ENCODE data around the gene CHST11. TPM values are rescaled to one million over a fixed set of nuclear protein-coding genes. Genes with fewer than 3 reads are reported as not detected.

CHST11 gene
- polyA plus RNA-seq, 4 donors: 6.6 to 8.7 (median 7.2) TPM

DNA sequence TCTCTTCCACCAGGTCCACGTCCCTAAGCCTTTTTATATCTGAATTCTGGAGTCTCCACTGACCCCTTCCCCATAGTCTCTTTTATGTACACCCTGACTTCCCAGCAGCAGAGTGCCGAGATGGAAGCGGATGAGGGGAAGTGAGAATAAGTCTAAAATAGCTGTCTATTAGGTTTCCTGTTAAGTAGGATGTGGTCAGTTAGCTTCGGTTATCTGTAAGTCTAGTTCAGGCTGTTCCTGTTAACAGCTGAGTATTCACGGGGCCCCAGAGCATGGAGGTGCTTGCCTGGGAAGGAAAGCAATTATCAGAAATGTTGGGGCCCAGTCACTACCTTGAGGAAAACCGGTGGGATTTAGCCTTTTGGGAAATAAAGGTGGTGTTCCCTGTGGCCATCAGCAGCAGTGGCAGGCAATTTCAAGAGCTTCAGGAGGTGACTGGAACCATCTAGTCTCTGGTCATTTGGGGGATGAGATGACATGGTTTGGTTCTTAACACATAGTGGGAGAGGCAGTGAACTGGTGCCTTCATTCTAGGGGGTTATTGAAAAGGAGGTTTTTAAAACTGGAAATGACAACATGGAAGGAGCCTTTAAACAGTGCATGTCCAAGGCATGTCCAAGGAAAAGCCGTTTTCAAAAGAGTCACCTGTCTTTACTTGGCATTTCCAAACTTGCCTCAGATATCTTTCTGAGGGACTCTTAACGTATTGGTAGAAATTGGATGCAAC is 21.8 kb downstream of the CHST11 start:
- no peak for DNase-seq (ENCODE audit: low read depth in 4 of 4, low spot score in 2 of 4)

GRCh38 chr12:104479123-104479662 is 22.4 kb downstream of the CHST11 start:
- DNase-seq (ENCODE audit: low read depth in 4 of 4, low spot score in 2 of 4): no peak

DNA sequence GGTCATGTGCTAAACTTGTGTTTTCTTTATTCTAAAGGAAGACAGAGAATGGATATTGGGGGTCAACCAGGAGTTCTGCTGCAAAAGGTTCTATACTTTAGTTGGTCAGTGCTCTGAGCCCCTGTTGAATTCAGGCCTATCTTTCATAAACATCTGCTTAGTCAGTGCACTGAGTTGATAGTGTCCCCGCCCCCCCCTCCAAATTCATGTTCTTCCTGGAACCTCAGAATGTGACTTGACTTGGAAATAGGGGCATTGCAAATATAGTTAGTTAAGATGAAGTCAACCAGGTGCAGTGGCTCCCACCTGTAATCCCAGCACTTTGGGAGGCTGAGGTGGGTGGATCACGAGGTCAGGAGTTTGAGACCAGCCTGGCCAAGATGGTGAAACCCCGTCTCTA is 23.3 kb downstream of the CHST11 start:
- no peak for DNase-seq (ENCODE audit: low read depth in 4 of 4, low spot score in 2 of 4)

- DNase-seq (ENCODE audit: low read depth in 4 of 4, low spot score in 2 of 4): no peak
Observed at GRCh38 chr12:104480826-104481440, 24.2 kb downstream of the CHST11 start.

DNA sequence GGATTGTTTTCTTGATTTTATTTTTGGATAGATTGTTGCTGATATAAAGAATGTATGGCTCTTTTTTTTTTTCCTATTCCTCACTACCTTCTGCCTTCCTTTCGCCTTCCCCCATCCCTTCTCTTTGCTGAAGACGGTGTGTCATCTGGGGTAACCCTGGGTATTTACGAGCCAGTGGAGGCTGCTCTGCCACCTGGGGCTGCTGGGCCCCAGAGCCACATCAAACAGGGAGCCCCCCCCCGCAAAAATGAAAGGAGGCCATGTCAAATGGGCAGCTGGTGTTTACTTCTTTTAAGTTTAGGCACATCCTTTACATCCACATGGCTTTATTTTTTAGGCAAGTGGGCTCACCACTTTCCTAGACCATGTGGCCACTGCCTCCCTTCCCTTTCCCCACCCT is 25.4 kb downstream of the CHST11 start:
- DNase-seq (ENCODE audit: low read depth in 4 of 4, low spot score in 2 of 4): no peak

GRCh38 chr12:104482748-104483147 is 26.0 kb downstream of the CHST11 start:
- no peak for DNase-seq (ENCODE audit: low read depth in 4 of 4, low spot score in 2 of 4)

DNA sequence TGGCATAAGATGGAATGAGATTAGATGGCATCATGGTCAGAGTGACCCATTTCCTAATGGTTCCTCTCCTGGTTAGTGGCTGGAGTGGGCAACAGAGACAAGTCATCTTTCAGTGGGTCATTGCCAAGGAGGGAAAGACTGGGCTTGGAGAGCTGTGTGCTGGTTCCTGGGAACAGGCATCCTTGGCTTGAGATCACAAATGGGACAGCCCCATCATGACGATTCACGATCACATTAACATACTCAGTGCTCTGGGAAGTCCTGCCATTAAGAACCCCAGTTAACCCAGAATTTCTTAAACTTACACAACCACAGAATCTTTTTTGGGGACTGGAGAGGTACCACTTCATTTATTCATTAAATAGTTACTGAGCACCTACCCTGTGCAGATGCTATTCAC is 27.3 kb downstream of the CHST11 start:
- DNase-seq (ENCODE audit: low read depth in 4 of 4, low spot score in 2 of 4): no peak

DNA sequence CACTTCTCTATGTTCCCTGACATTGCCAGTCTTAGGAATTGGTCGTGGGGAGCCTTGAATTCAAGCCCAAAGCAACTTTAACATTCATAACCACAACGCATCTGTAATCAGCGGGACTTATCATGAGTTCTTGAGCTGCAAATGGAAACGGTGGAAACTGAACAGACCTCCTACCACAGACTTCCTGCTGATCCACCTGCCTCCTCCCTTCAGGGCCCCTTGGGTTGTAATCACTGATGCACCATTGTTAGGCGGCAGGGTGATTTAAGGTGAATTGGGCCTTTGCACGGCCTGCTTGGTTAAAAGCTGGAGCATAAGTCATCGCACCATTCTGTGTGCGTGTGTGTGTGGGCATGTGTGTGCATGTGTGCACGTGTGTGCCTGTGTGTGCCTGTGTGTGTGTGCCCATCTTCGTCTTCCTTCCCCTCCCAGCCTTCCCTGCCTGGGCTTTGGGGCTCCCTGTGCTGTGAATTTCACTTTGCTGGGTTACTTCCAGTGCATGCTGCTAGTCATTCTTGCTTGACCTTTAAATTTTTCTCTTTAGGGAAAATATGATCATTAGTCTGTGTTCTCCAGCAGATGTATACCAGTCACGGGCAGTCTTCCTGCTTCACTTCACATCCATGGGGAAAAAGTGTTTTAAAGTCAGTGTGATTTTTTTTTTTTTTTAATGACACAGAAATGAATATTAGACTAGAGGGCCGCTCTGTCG is 29.1 kb downstream of the CHST11 start:
- DNase-seq (ENCODE audit: low read depth in 4 of 4, low spot score in 2 of 4): no peak

- DNase-seq (ENCODE audit: low read depth in 4 of 4, low spot score in 2 of 4): no peak
Observed at GRCh38 chr12:104486363-104486750, 29.6 kb downstream of the CHST11 start.

DNA sequence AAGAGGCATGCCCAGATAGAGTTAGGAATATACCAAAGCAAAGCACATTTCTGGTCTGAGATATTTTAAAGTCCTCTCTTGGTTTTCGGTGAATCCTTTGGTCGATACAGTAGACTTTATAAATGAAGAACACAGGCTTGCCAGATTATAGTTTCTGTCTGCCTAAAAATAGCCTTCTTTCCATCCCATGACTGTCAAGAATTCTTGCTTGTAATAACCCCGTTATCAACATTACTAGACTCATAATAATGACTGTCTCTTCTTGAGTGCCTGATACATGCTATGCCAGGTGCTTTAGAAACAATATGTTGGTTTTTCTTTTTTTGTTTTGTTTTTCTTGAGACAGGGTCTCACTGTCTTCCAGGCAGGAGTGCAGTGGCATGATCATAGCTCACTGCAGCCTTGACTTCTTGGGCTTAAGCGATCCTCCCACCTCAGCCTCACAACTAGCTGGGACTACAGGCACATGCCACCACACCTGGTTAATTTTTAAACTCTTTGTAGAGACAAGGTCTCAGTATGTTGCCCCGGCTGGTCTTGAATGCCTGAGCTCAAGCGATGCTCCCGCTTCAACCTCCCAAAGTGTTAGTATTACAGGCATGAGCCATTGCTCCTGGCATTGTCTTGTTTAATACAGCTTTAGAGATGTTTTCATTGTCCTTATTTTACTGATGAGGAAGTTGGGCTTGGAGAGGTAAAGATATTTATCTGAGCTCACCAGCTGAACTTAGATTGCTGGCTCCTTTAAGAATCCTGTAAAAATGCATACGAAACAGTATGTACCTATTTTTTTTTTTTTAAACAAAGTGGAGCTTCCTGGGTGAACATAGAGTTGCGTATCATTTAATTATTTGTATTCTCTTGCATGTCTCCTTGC is 30.4 kb downstream of the CHST11 start:
- no peak for DNase-seq (ENCODE audit: low read depth in 4 of 4, low spot score in 2 of 4)

DNA sequence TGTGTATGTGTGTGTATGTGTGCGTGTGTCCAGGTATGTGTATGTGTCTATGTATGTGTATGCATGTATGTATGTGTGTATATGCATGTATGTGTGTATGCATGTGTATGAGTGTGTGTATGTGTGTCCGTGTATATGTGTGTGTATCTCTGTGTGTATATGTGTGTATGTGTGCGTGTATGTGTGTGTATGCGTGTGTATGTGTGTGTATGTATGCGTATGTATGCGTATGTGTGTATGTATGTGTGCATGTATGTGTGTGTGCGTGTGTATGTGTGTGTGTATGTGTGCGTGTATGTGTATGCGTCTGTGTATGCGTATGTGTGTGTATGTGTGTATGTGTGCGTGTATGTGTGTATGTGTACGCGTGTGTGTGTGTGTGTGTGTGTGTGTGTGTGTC is 31.6 kb downstream of the CHST11 start:
- DNase-seq (ENCODE audit: low read depth in 4 of 4, low spot score in 2 of 4): no peak

DNA sequence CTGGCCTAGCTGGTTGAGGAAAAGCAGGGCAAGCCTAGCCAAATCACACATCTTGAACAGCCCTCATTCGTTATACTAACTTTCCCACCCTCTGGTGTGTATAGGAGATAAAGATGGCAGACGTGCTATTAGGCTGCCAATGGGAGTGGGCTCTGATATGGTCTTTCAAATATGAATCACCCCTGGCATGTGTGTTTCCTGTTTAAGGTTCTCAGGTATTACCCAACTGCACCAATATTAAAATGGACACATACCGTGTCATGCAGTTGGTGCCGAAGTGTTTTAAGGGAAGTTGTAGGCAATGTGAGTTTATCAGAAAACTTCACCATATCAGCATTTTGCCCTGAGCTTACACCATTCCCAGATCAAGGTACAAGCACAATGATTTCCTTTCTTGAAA is 33.4 kb downstream of the CHST11 start:
- DNase-seq (ENCODE audit: low read depth in 4 of 4, low spot score in 2 of 4): no peak

GRCh38 chr12:104490850-104491249 is 34.1 kb downstream of the CHST11 start:
- DNase-seq (ENCODE audit: low read depth in 4 of 4, low spot score in 2 of 4): no peak

DNA sequence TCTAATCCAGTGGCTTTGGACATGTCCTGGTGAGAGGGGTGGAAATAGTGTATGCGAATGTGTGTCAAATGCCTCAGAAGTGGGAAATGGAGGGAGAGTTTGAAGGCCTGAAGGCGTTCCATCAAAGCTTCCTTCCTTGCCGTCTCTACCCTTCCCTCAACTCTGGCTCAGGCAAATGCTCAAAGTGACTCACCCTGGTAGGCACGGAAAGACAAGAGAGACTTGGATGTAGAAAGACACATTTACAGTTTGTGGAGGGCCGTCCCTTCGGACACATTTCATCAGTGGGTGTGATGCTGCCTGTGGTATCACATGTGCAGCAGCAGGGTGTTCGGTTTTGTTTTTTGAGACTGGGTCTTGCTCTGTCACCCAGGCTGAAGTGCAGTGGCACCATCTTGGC is 36.7 kb downstream of the CHST11 start:
- no peak for DNase-seq (ENCODE audit: low read depth in 4 of 4, low spot score in 2 of 4)

DNA sequence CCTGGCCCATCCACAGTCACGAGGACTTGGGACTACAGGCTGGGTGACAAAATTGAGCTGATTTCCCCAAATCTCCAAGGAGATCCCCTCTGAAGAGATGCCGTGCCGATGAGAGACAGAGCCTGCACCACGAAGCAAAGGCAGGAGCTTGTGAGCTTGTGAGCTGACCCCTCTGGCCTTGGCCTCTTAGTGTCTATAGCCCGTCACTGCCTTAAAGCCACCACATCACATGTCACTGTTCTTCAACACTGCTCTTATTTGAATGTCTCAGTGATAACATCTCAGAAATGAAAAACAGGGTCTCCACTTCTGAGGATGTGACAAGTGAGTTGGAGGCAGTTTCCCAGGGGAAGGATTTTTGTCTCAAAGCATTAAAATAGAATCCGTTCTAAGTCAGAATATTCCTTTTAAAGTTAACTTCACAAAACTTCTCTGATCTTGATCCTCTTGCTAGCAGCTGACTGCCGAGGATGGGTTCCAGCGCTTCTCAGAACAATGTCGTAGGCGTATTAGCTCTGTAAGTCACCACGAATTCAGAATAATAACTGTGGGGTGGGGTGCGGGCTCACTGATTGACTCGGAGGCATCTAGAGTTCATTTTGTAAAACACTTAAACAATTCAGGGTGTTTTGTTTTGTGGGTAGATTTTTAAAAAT is 37.5 kb downstream of the CHST11 start:
- no peak for DNase-seq (ENCODE audit: low read depth in 4 of 4, low spot score in 2 of 4)

- no peak for DNase-seq (ENCODE audit: low read depth in 4 of 4, low spot score in 2 of 4)
Observed at GRCh38 chr12:104494793-104495158, 38.0 kb downstream of the CHST11 start.

GRCh38 chr12:104495786-104496185 is 39.0 kb downstream of the CHST11 start:
- DNase-seq (ENCODE audit: low read depth in 4 of 4, low spot score in 2 of 4): no peak

DNA sequence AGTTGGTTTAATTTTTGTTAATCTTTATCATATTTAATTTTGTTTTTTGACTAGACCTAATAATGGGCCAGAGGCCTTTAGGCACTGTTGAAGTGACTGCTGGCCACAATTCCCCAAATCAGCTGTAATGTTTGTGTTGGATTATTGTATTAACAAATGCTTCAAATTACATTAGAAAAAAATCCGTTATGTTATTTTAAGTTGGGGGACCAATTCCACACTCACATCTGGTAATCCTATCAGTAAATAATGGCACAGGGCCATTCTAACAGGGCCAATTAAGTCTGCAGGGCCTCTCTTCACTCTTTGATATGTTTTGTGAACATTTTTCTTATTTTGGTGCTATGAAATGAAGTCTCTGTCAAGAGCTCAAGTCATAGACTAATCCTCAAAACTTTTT is 39.6 kb downstream of the CHST11 start:
- no peak for DNase-seq (ENCODE audit: low read depth in 4 of 4, low spot score in 2 of 4)

- DNase-seq (ENCODE audit: low read depth in 4 of 4, low spot score in 2 of 4): no peak
Observed at GRCh38 chr12:104498211-104498801, 41.6 kb downstream of the CHST11 start.

Data from left renal cortex interstitium (tissue), 4 donors.